ENCODE results near the gene CRYBG3. TPM values are rescaled to one million over a fixed set of nuclear protein-coding genes. Genes with fewer than 3 reads are reported as not detected.

The CRYBG3 gene
- total RNA-seq, 4 donors from 2014 or later: 18.7 to 23.5 (median 21.1) TPM

DNA sequence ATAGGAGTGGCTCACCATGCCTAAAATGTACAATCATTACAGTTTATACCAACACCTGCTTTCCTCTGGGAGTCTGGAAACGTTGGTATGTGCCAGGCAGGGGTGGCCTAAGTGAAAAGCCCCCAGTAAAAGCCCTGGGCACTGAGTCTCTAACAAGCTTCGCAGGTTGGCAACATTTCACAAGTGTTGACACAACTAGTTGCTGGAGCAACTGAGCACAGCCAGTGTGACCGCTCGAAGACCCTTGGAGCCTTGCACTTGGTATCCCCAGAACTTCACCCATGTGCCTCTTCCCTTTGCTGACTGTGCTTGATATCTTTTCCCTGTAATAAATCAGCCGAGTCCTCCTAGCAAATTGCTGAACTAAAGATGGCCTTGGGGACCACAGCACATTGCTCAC lies 147.7 kb downstream of the CRYBG3 start:
- intact Hi-C loops (cut with DNase I): no loop called here
- Histone ChIP-seq H3K36me3 (peaks cover 0 to 16% (median 5%) of the 10 kb centered on the region in 4 donors), H3K27ac (replicated peaks in 1 of 4) (no peak overlapping the region), H3K4me1 (peaks cover 12 to 35% (median 27%) of the 10 kb centered on the region in 4 donors), H3K4me3 (no peak overlapping the region), H3K9me3 (no peaks in the 10 kb centered on the region), H3K27me3 (no peaks in the 10 kb centered on the region)
- WGBS: 97% methylated on average over 3 of the region's 5 CpGs
- no peak for DNase-seq (ENCODE audit: extremely low spot score)
- no peak for TF ChIP-seq EP300 (IDR thresholded peaks at IDR 0.05)
- TF ChIP-seq POLR2AphosphoS5 (IDR thresholded peaks at IDR 0.05): no peak
- TF ChIP-seq, protein P1, sequence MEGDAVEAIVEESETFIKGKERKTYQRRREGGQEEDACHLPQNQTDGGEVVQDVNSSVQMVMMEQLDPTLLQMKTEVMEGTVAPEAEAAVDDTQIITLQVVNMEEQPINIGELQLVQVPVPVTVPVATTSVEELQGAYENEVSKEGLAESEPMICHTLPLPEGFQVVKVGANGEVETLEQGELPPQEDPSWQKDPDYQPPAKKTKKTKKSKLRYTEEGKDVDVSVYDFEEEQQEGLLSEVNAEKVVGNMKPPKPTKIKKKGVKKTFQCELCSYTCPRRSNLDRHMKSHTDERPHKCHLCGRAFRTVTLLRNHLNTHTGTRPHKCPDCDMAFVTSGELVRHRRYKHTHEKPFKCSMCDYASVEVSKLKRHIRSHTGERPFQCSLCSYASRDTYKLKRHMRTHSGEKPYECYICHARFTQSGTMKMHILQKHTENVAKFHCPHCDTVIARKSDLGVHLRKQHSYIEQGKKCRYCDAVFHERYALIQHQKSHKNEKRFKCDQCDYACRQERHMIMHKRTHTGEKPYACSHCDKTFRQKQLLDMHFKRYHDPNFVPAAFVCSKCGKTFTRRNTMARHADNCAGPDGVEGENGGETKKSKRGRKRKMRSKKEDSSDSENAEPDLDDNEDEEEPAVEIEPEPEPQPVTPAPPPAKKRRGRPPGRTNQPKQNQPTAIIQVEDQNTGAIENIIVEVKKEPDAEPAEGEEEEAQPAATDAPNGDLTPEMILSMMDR (IDR thresholded peaks at IDR 0.05): no peak
- TF ChIP-seq POLR2A (IDR thresholded peaks at IDR 0.05; ENCODE audit: low read depth): no peak

DNA sequence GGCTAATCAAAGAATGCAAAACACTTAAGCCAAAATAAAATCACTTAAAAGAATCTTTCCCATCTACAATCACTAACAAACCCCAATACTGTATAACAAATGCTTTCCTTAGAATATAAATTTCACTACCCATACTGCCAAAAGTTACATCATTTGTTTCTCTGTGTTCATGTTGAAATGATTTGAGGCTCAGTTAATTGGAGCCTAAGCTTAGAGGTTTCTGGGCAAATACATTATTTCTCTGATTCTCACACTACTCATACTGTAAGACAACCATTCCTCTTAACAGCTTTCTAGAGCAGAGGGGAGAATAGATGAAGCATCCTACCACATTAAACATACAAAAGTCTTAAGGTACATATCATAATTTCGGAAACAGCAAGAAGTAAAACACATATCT lies 148.3 kb downstream of the CRYBG3 start:
- H3K27me3 ChIP-seq: no peaks in the 10 kb centered on the region
- DNase-seq (ENCODE audit: extremely low spot score): no peak
- TF ChIP-seq POLR2AphosphoS5 (IDR thresholded peaks at IDR 0.05) (no peak), EP300 (IDR thresholded peaks at IDR 0.05) (no peak), POLR2A (IDR thresholded peaks at IDR 0.05; ENCODE audit: low read depth) (no peak)
- TF ChIP-seq, protein P1 (IDR thresholded peaks at IDR 0.05): no peak
- H3K4me1 ChIP-seq: peaks cover 12 to 35% (median 27%) of the 10 kb centered on the region in 4 donors
- H3K27ac ChIP-seq (replicated peaks in 1 of 4): no peak overlapping the region
- no peak overlapping the region for H3K4me3 ChIP-seq
- 95% methylated on average over 1 of the region's 1 CpG for WGBS
- no peaks in the 10 kb centered on the region for H3K9me3 ChIP-seq
- intact Hi-C loops (cut with DNase I): loop anchor here (5.0 to 10.0 kb wide), 2 partner anchors 52 to 145 kb away; partner anchors contain the start of gene CRYBG3
- peaks cover 0 to 16% (median 5%) of the 10 kb centered on the region in 4 donors for H3K36me3 ChIP-seq

DNA sequence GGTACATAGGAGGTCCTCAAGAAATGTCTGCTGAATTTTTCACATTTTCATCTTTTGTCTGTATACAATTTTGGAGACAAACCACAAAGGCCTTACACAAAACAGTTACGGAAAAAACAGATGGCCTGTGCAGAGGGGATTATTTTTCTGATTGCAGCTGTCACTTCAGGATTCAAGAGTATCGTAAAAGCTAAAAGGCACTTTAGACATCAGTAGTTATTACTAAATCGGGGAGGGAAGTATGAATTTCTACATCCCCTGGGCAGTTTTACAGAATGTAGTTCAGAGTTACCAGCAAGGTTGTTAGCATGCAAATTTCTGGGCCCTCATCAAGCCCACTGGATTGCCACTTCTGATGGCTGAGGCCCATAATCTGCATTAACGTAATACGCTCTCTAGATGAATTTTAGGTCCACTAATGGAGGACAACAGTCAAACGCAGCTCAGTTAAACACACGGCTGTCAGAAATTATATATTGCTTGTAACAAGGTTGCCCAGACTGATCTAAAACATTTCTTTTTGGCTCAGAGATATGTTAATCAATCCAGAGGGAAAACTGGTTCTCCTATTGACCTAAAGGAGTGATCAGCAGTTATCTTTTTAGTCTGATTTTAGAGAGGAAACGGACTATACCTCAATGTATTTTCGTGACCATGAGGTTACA lies 149.3 kb downstream of the CRYBG3 start:
- peaks cover 12 to 35% (median 27%) of the 10 kb centered on the region in 4 donors for H3K4me1 ChIP-seq
- no peak for TF ChIP-seq EP300 (IDR thresholded peaks at IDR 0.05)
- no peak for TF ChIP-seq POLR2AphosphoS5 (IDR thresholded peaks at IDR 0.05)
- no peak for TF ChIP-seq POLR2A (IDR thresholded peaks at IDR 0.05; ENCODE audit: low read depth)
- TF ChIP-seq, protein P1 (IDR thresholded peaks at IDR 0.05): no peak
- H3K36me3 ChIP-seq: peaks cover 0 to 13% (median 5%) of the 10 kb centered on the region in 4 donors
- peak overlapping the region; percentile 85 to 92 (median 89) for H3K4me3 ChIP-seq
- no peaks in the 10 kb centered on the region for H3K27me3 ChIP-seq
- 71% methylated on average over 9 of the region's 9 CpGs for WGBS
- intact Hi-C loops (cut with DNase I): loop anchor here (5.0 to 10.0 kb wide), 2 partner anchors 51 to 146 kb away; partner anchors contain the start of gene CRYBG3
- peak overlapping the region; percentile 83 to 91 (median 86) for H3K27ac ChIP-seq (replicated peaks in 1 of 4)
- DNase-seq (ENCODE audit: extremely low spot score): no peak
- no peaks in the 10 kb centered on the region for H3K9me3 ChIP-seq

DNA sequence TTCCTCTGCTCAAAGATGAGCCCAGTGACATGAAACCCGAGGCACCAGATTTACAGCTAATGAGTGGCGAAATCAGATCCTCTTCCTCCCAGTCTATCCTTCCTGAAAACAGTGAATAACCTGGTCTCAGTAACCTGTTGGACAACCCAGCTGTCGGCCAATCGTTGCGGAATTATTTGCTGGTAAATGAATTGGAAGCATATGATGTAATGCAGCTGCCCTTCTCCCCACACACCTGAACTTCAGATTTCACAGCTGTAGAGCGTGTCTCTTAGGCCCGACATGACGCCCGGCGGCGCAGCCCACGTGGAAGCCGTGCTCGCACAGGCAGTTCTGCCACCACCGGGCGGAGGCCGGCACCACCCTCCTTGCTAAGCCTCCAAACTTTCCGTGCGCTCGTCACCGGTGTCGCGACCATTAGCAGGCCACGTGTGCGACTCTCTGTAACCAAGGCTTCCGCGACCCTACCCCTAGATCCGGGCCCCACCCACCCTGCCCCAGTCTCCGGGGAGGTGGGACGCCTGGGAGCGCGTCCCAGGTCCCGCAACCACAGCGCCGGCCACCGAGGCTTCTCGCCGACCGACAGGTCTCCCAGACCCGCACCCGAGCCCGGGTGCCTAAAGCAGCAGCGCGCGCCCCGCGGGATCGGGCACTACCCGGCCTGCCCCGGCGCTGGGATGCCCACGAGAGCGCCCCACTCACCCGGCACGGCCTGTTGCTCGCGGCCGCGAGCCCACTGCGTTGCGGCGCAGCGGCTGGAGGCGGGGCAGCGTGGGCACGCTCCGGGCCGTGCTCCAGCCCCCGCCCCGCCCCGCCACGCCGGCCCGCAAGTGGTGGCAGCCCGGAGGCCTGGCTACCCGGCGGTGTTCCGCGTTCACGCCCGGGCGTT lies 150.1 kb downstream of the CRYBG3 start, which contains the start of gene RIOX2:
RIOX2 (minus strand) TSS at position 753 of the 889 bp plus-strand sequence. CDS start 4,838 bp downstream, outside the sequence.
- Histone ChIP-seq H3K4me3 (peak within 1 kb of the TSS; percentile 85 to 92 (median 89)), H3K27ac (replicated peaks in 1 of 4) (peak within 1 kb of the TSS; percentile 83 to 91 (median 86)), H3K9me3 (no peaks in the 10 kb centered on the region), H3K4me1 (peaks cover 12 to 35% (median 27%) of the 10 kb centered on the region in 4 donors), H3K27me3 (no peaks in the 10 kb centered on the region), H3K36me3 (peaks cover 0 to 5% (median 2%) of the 10 kb centered on the region in 4 donors)
- no peak for DNase-seq (ENCODE audit: extremely low spot score)
- 3% methylated on average over 50 of the region's 82 CpGs for WGBS
- TF ChIP-seq, protein P1 (IDR thresholded peaks at IDR 0.05): peak in 2 of 3 experiments; percentile 11 to 16
- TF ChIP-seq POLR2A (IDR thresholded peaks at IDR 0.05; ENCODE audit: low read depth) (peak; percentile 56), EP300 (IDR thresholded peaks at IDR 0.05) (no peak), POLR2AphosphoS5 (IDR thresholded peaks at IDR 0.05) (peak; percentile 48 to 68)
- intact Hi-C loops (cut with DNase I): loop anchor here (5.0 to 10.0 kb wide), 2 partner anchors 50 to 147 kb away; partner anchors contain the start of gene CRYBG3
